ENCODE data around the gene ZBTB46.
A peak's percentile ranks its signal among the peaks of the same experiment; 100 is the strongest.
"Not testable (repeated sequence)": the region's sequence is repeated elsewhere in the genome, so short reads cannot be mapped to it uniquely, and the experiment has no call there.

The ZBTB46 gene

GRCh38 chr20:63735859-63736718 is 95.0 kb downstream of the ZBTB46 start, which contains the start of gene LIME1:
TSS of gene LIME1 (plus strand) at chr20:63736664. CDS start at chr20:63737550, 886 bp downstream.
- DNase-seq (ENCODE audit: low read depth in 2 of 2), result no peak

- no peak for DNase-seq (ENCODE audit: low read depth in 2 of 2)
These were observed 95.9 kb downstream of the ZBTB46 start for GRCh38 chr20:63734946-63735858.

GRCh38 chr20:63734111-63734945 is 96.7 kb downstream of the ZBTB46 start:
- DNase-seq (ENCODE audit: low read depth in 2 of 2), result no peak

- no peak for DNase-seq (ENCODE audit: low read depth in 2 of 2)
These were observed 97.4 kb downstream of the ZBTB46 start for GRCh38 chr20:63733579-63734081.

GRCh38 chr20:63733117-63733516 is 97.9 kb downstream of the ZBTB46 start:
- no peak for DNase-seq (ENCODE audit: low read depth in 2 of 2)

- DNase-seq (ENCODE audit: low read depth in 2 of 2), result no peak
These were observed 98.7 kb downstream of the ZBTB46 start for GRCh38 chr20:63732118-63733095.

- DNase-seq (ENCODE audit: low read depth in 2 of 2), result no peak
These were observed 99.7 kb downstream of the ZBTB46 start for GRCh38 chr20:63731410-63731809.

GRCh38 chr20:63730189-63730733 is 100.8 kb downstream of the ZBTB46 start:
- DNase-seq (ENCODE audit: low read depth in 2 of 2), result not testable (repeated sequence)

- not testable (repeated sequence) for DNase-seq (ENCODE audit: low read depth in 2 of 2)
These were observed 108.0 kb downstream of the ZBTB46 start for GRCh38 chr20:63722967-63723622.

GRCh38 chr20:63718996-63719395 is 112.1 kb downstream of the ZBTB46 start:
- DNase-seq (ENCODE audit: low read depth in 2 of 2), result no peak

- DNase-seq (ENCODE audit: low read depth in 2 of 2), result no peak
These were observed 116.2 kb downstream of the ZBTB46 start for GRCh38 chr20:63714858-63715257.

- DNase-seq (ENCODE audit: low read depth in 2 of 2), result no peak
These were observed 118.9 kb downstream of the ZBTB46 start for GRCh38 chr20:63712191-63712590.

- DNase-seq (ENCODE audit: low read depth in 2 of 2), result no peak
These were observed 119.9 kb downstream of the ZBTB46 start for GRCh38 chr20:63711085-63711645.

- DNase-seq (ENCODE audit: low read depth in 2 of 2), result no peak
These were observed 121.9 kb downstream of the ZBTB46 start for GRCh38 chr20:63709149-63709527.

- no peak for DNase-seq (ENCODE audit: low read depth in 2 of 2)
These were observed 122.5 kb downstream of the ZBTB46 start for GRCh38 chr20:63708301-63709148.

GRCh38 chr20:63707558-63708300 is 123.3 kb downstream of the ZBTB46 start, which contains the start of the genes ARFRP1 and ZGPAT:
TSS of gene ARFRP1 (minus strand) at chr20:63707976. CDS start at chr20:63707091, 885 bp downstream.
TSS of gene ZGPAT (plus strand) at chr20:63708039. CDS start at chr20:63708581, 542 bp downstream.
- peak; percentile 37 to 38 for DNase-seq (ENCODE audit: low read depth in 2 of 2)

Data from fibroblast of skin of left biceps (primary cell).